ENCODE measurements around the gene NRL. TPM values are rescaled to one million over a fixed set of nuclear protein-coding genes. Genes with fewer than 3 reads are reported as not detected.

The NRL gene
- total RNA-seq, 4 donors from 2014 or later = 1.1 to 2.9 (median 1.6) TPM; not detected in 1

GRCh38 chr14:24095271-24096068 is 19.3 kb downstream of the NRL start:
- H3K27me3 ChIP-seq = no peaks in the 10 kb centered on the region
- H3K36me3 ChIP-seq = no peaks in the 10 kb centered on the region
- H3K9me3 ChIP-seq = no peaks in the 10 kb centered on the region
- peak; percentile 92 for DNase-seq
- H3K4me1 ChIP-seq = peaks cover 4 to 42% (median 19%) of the 10 kb centered on the region in 4 donors
- peak overlapping the region; percentile 65 to 92 (median 82) for H3K4me3 ChIP-seq
- in situ Hi-C loops (cut with MboI; ENCODE audit: low pct_ligation_motif_present in 1 of 4, low pct_unique_long_range_greater_than_20kb in 1 of 4, low sequenced_read_pairs in 3 of 4) = no loop called here
- TF ChIP-seq POLR2A (IDR thresholded peaks at IDR 0.05) (peak; percentile 96), POLR2AphosphoS5 (IDR thresholded peaks at IDR 0.05) (peak; percentile 90 to 98 (median 97)), EP300 (IDR thresholded peaks at IDR 0.05; ENCODE audit: low read depth) (no peak)
- H3K27ac ChIP-seq = peak overlapping the region; percentile 92 to 99 (median 97)
- intact Hi-C loops (cut with DNase I; ENCODE audit: low total_unique reads) = loop anchor here (10.0 kb wide), 1 partner anchor 81 kb away; no protein-coding TSS in a partner anchor
- 23% methylated on average over 12 of the region's 12 CpGs; no CpG with 5 or more reads in 1 of the 2 donors for WGBS, 2 donors (ENCODE audit: low coverage in 1 of 2)

GRCh38 chr14:24094841-24095270 is 19.9 kb downstream of the NRL start:
- peak overlapping the region; percentile 92 to 99 (median 97) for H3K27ac ChIP-seq

GRCh38 chr14:24093901-24094840 is 20.6 kb downstream of the NRL start, which contains the start of gene PCK2:
Gene PCK2, plus strand, starts transcription at chr14:24094311. Its CDS starts 95 bp downstream, at chr14:24094406.
- Histone ChIP-seq H3K4me1 (peaks cover 4 to 42% (median 19%) of the 10 kb centered on the region in 4 donors), H3K27ac (peak within 1 kb of the TSS; percentile 92 to 99 (median 97)), H3K27me3 (no peaks in the 10 kb centered on the region), H3K9me3 (no peaks in the 10 kb centered on the region), H3K4me3 (peak within 1 kb of the TSS; percentile 65 to 92 (median 82)), H3K36me3 (no peaks in the 10 kb centered on the region)
- intact Hi-C loops (cut with DNase I; ENCODE audit: low total_unique reads) (loop anchor here (10.0 kb wide), 1 partner anchor 79 kb away; no protein-coding TSS in a partner anchor), in situ Hi-C loops (cut with MboI; ENCODE audit: low pct_ligation_motif_present in 1 of 4, low pct_unique_long_range_greater_than_20kb in 1 of 4, low sequenced_read_pairs in 3 of 4) (loop anchor here in 1 of 4 donors (5.0 kb wide), 1 partner anchor 37 kb away; no protein-coding TSS in a partner anchor)
- DNase-seq = peak; percentile 96
- 1% methylated on average over 55 of the region's 68 CpGs; no CpG with 5 or more reads in 1 of the 2 donors for WGBS, 2 donors (ENCODE audit: low coverage in 1 of 2)
- peak; percentile 98 for TF ChIP-seq POLR2A (IDR thresholded peaks at IDR 0.05)
- TF ChIP-seq CTCF (IDR thresholded peaks at IDR 0.05) = peak in 3 of 5 experiments; percentile 25 to 45 (median 31)
- peak; percentile 13 to 88 (median 78) for TF ChIP-seq POLR2AphosphoS5 (IDR thresholded peaks at IDR 0.05)
- TF ChIP-seq EP300 (IDR thresholded peaks at IDR 0.05; ENCODE audit: low read depth) = no peak

More at GRCh38 chr14:24094841-24095270, 19.9 kb downstream of the NRL start:
- in situ Hi-C loops (cut with MboI; ENCODE audit: low pct_ligation_motif_present in 1 of 4, low pct_unique_long_range_greater_than_20kb in 1 of 4, low sequenced_read_pairs in 3 of 4) (loop anchor here in 1 of 4 donors (5.0 kb wide), 1 partner anchor 38 kb away; no protein-coding TSS in a partner anchor), intact Hi-C loops (cut with DNase I; ENCODE audit: low total_unique reads) (loop anchor here (10.0 kb wide), 1 partner anchor 80 kb away; no protein-coding TSS in a partner anchor)
- 5 to 7% methylated on average over 5 to 14 of the region's 14 CpGs for WGBS, 2 donors (ENCODE audit: low coverage in 1 of 2)
- peaks cover 4 to 42% (median 19%) of the 10 kb centered on the region in 4 donors for H3K4me1 ChIP-seq
- no peak for DNase-seq
- no peak for TF ChIP-seq POLR2A (IDR thresholded peaks at IDR 0.05)
- no peak for TF ChIP-seq CTCF (IDR thresholded peaks at IDR 0.05)
- TF ChIP-seq POLR2AphosphoS5 (IDR thresholded peaks at IDR 0.05) = no peak
- TF ChIP-seq EP300 (IDR thresholded peaks at IDR 0.05; ENCODE audit: low read depth) = no peak
- no peaks in the 10 kb centered on the region for H3K36me3 ChIP-seq
- peak overlapping the region; percentile 65 to 92 (median 82) for H3K4me3 ChIP-seq
- no peaks in the 10 kb centered on the region for H3K27me3 ChIP-seq
- H3K9me3 ChIP-seq = no peaks in the 10 kb centered on the region

All from transverse colon (tissue), 4 donors.